C1 segment of cervical spinal cord (tissue), 14 donors: ENCODE measurements around the gene SPG11.

Experiments
- DNase-seq, 14 donors: peaks; one replicate each; lab custom pipeline; 2025; lab: John Stamatoyannopoulos, UW

The SPG11 gene

DNA sequence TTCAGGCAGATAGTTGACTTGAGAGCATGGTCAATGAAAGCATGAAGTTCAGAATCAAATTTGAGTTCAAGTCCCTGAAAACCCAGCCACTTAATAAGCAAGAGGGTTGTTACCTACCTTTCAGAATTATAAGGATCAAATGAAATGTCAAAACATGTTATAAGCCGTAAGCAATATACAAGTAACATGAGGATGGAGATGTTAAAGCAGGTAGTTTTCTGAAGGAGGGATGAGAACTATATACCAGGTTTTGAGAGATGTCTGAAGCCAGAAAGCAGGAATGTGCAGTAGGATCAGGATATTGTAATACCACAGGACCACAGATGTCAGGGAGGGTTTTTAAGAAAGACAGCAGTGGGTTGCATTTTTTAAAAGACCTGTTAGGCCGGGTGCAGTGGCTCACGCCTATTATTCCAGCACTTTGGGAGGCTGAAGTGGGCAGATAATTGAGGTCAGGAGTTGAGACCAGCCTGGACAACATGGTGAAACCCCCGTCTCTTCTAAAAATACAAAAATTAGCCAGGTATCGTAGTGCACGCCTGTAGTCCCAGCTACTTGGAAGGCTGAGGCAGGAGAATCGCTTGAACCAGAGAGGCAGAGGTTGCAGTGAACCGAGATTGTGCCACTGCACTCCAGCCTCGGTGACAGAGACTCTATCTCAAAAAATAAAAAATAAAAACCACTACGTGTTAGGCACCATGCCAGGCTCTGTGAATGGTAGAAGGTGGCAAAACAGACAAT is 133.4 kb downstream of the SPG11 start:
- DNase-seq = no peak

DNA sequence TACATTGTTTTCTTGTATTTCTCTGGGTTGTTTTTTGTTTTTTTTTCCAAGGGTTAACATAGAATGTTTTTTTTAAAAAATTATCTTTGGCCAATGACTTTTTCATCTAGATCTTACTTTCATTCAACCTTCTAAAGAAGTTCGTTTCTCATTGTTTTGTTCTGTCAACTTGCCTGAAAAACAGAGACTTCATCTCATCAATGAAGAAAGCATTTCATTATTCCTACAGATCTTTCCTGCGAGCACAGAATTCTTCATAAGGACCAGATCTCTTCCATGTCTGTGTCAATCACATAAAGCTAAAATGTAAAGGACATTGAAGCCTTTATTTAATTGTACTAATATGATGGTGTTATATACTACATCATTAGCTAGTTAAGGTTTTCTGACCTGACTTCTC is 136.2 kb downstream of the SPG11 start:
- DNase-seq = no peak

DNA sequence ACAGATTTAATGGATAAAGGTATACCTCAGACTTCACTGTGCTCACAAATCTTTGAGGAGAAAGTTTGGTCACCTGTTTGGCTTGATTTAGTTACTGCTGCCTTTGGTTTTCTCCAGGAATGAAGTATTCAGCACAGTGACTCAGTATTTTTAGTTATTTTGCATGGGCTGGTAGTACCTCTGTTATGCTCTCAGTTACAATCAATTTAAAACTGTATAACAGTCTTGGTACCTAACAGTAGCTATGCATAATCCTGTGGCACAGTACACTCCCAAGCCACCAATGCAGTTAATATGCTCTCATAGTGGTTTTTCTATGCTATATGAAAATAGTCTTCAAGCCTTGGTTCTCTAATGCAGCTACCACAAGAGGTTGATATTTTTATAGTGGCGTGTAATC is 138.4 kb downstream of the SPG11 start:
- no peak for DNase-seq

DNA sequence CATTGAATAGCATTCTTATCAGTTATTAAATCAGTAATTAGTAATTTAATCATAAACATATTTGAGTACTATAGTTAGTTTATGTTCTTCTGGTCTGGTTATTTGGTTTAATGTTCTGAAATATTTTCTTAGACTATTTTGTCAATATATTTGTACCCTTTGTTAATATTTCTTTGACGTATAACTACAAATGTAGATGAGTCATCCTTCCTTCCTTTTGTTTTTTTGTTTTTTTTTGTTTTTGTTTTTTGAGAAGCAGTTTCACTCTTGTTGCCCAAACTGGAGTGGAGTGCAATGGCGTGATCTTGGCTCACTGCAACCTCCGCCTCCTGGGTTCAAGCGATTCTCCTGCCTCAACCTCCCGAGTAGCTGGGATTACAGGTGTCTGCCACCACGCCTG is 143.9 kb downstream of the SPG11 start:
- no peak for DNase-seq

DNA sequence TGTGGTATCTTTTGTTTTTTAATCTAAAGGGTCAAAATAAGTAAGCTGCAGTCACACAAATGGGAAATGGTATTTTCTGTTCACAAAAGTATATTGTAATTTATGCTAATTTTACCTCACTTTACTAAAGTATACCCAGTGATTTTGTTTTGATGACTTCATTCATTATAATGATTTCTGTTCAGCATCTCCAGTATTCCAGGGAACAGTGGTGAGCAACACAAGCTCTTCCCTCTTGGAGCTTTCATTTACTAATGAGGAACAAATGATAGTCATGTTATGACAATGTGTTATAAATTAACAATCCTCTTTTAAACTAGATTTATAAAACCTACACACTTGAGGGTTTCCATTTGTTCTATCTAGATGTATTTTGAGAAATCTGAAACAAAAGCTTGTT is 147.0 kb downstream of the SPG11 start:
- DNase-seq = no peak
